ENCODE data around the gene CSRP2. TPM values are rescaled to one million over a fixed set of nuclear protein-coding genes. Genes with fewer than 3 reads are reported as not detected.
A peak's percentile ranks its signal among the peaks of the same experiment; 100 is the strongest.

CSRP2 gene
- total RNA-seq, 1 experiment from 2014 or later = 157 TPM

DNA sequence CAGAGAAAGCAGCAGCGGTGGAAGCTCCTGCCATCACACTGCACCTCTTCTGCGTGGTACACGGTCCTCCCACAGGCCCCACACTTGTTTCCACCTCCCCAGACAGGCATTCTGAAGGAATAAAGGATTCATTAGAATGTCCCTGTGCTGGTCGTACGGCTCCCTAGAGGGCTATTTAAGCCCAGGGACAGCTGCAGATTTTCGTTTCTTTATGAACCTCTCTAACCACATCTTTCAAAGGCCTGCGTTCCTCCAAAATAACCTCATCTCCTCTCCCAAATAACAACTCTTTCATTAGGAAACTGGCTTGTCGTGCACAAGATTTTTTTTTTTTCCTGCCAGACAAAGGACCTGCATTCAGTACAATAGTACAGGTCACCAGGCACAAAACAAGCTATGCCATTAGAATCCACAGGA lies 12.7 kb downstream of the CSRP2 start:
- ChIA-PET CTCF (interaction anchor here (1.0 to 2.6 kb wide), 3 partner anchors 12 to 145 kb away, joined by 5 to 13 read pairs (median 7); no protein-coding TSS in a partner anchor), POLR2A (interaction anchor here (0.8 to 2.1 kb wide), 2 partner anchors 10 to 13 kb away, joined by 3 to 5 read pairs; partner anchors contain the start of gene CSRP2)
- H3K36me3 Mint-ChIP-seq = peaks cover 31% of the 10 kb centered on the region
- peak; percentile 52 for ATAC-seq
- peaks cover 53% of the 10 kb centered on the region for H3K4me1 Mint-ChIP-seq
- TF ChIP-seq ARID4B (CRISPR knock-in tag; IDR thresholded peaks at IDR 0.05; ENCODE audit: borderline replicate concordance) = no peak
- no peak for TF ChIP-seq IRF2 (CRISPR knock-in tag; IDR thresholded peaks at IDR 0.05; ENCODE audit: borderline replicate concordance, low read depth)
- TF ChIP-seq ZNF416 (CRISPR knock-in tag; IDR thresholded peaks at IDR 0.05) = no peak
- TF ChIP-seq, protein P1, sequence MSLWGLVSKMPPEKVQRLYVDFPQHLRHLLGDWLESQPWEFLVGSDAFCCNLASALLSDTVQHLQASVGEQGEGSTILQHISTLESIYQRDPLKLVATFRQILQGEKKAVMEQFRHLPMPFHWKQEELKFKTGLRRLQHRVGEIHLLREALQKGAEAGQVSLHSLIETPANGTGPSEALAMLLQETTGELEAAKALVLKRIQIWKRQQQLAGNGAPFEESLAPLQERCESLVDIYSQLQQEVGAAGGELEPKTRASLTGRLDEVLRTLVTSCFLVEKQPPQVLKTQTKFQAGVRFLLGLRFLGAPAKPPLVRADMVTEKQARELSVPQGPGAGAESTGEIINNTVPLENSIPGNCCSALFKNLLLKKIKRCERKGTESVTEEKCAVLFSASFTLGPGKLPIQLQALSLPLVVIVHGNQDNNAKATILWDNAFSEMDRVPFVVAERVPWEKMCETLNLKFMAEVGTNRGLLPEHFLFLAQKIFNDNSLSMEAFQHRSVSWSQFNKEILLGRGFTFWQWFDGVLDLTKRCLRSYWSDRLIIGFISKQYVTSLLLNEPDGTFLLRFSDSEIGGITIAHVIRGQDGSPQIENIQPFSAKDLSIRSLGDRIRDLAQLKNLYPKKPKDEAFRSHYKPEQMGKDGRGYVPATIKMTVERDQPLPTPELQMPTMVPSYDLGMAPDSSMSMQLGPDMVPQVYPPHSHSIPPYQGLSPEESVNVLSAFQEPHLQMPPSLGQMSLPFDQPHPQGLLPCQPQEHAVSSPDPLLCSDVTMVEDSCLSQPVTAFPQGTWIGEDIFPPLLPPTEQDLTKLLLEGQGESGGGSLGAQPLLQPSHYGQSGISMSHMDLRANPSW (CRISPR knock-in tag; conservative IDR thresholded peaks at IDR 0.05; ENCODE audit: low read depth) = no peak
- TF ChIP-seq AR (CRISPR knock-in tag; IDR thresholded peaks at IDR 0.05) = no peak
- TF ChIP-seq ETV6 (CRISPR knock-in tag; IDR thresholded peaks at IDR 0.05) = no peak
- no peak for TF ChIP-seq TP53 (CRISPR knock-in tag; IDR thresholded peaks at IDR 0.05)
- TF ChIP-seq ZNF138 (CRISPR knock-in tag; conservative IDR thresholded peaks at IDR 0.05) = no peak
- no peak for TF ChIP-seq CBFB (CRISPR knock-in tag; IDR thresholded peaks at IDR 0.05; ENCODE audit: low read depth)
- TF ChIP-seq PRDM15 (CRISPR knock-in tag; IDR thresholded peaks at IDR 0.05) = no peak
- H3K4me3 Mint-ChIP-seq = no peak overlapping the region
- no peak for DNase-seq (ENCODE audit: low spot score)
- H3K9me3 Mint-ChIP-seq = no peaks in the 10 kb centered on the region
- no peaks in the 10 kb centered on the region for H3K27me3 Mint-ChIP-seq (ENCODE audit: low read depth)
- H3K27ac Mint-ChIP-seq = peak overlapping the region; percentile 57

All from WTC11 (cell line).